Subcutaneous abdominal adipose tissue (tissue), 5 donors: ENCODE data around the gene GNL2.

Experiments
- H3K27ac ChIP-seq: one replicate; pipeline ENCODE4 v1.7.0; 2013; ENCODE audit warnings: low read depth, mild to moderate bottlenecking, inconsistent platforms, low read length, moderate library complexity
- H3K27me3 ChIP-seq, 5 donors: one replicate each; pipeline ENCODE4 v1.7.0; 2013; ENCODE audit warnings: low read length in 5 of 5, inconsistent platforms in 1 of 5; ENCODE audit not compliant: control insufficient read depth in 5 of 5, insufficient read depth in 4 of 5
- H3K36me3 ChIP-seq, 5 donors: one replicate each; pipeline ENCODE4 v1.7.0; 2013; ENCODE audit warnings: low read length in 5 of 5; ENCODE audit not compliant: control insufficient read depth in 5 of 5, insufficient read depth in 5 of 5
- H3K4me1 ChIP-seq, 5 donors: one replicate each; pipeline ENCODE4 v1.7.0; 2013; ENCODE audit warnings: low read length in 5 of 5, mild to moderate bottlenecking in 3 of 5, moderate library complexity in 1 of 5; ENCODE audit not compliant: control insufficient read depth in 5 of 5, insufficient read depth in 5 of 5
- H3K4me3 ChIP-seq, 5 donors: one replicate each; pipeline ENCODE4 v1.7.0; 2013; ENCODE audit warnings: low read length in 5 of 5, low read depth in 1 of 5
- H3K9ac ChIP-seq, 5 donors: one replicate each; pipeline ENCODE4 v1.7.0; 2013; ENCODE audit warnings: low read length in 5 of 5, mild to moderate bottlenecking in 4 of 5, moderate library complexity in 3 of 5
- H3K9me3 ChIP-seq, 5 donors: one replicate each; pipeline ENCODE4 v1.7.0; 2013; ENCODE audit warnings: low read length in 5 of 5; ENCODE audit not compliant: control insufficient read depth in 5 of 5
- donor health status: healthy.
- donor health status: healthy.
- donor health status: healthy.
- donor health status: healthy.
- donor health status: healthy.

Gene GNL2

GRCh38 chr1:37609994-37610393 is 14.3 kb upstream of the GNL2 start:
- Histone ChIP-seq H3K9ac (no peak overlapping the region), H3K27me3 (peaks cover 0 to 14% (median 6%) of the 10 kb centered on the region in 5 donors), H3K9me3 (no peaks in the 10 kb centered on the region), H3K27ac (no peak overlapping the region), H3K4me1 (peaks cover 0 to 28% (median 4%) of the 10 kb centered on the region in 5 donors), H3K4me3 (no peak overlapping the region), H3K36me3 (no peaks in the 10 kb centered on the region)

- Histone ChIP-seq H3K27ac (no peak overlapping the region), H3K27me3 (peaks cover 0 to 6% (median 3%) of the 10 kb centered on the region in 5 donors), H3K36me3 (no peaks in the 10 kb centered on the region), H3K4me1 (peaks cover 0 to 19% (median 4%) of the 10 kb centered on the region in 5 donors), H3K9ac (no peak overlapping the region), H3K9me3 (no peaks in the 10 kb centered on the region), H3K4me3 (no peak overlapping the region)
Measured at GRCh38 chr1:37609002-37609401, 13.3 kb upstream of the GNL2 start.

- no peak overlapping the region for H3K27ac ChIP-seq
Measured at GRCh38 chr1:37606481-37607263, 10.9 kb upstream of the GNL2 start.

GRCh38 chr1:37605806-37606474 is 10.2 kb upstream of the GNL2 start:
- peaks cover 0 to 2% (median 0%) of the 10 kb centered on the region in 5 donors for H3K27me3 ChIP-seq
- no peak overlapping the region for H3K9ac ChIP-seq
- no peaks in the 10 kb centered on the region for H3K36me3 ChIP-seq
- H3K4me3 ChIP-seq: no peak overlapping the region
- H3K9me3 ChIP-seq: no peaks in the 10 kb centered on the region
- no peak overlapping the region for H3K27ac ChIP-seq
- peaks cover 0 to 25% (median 10%) of the 10 kb centered on the region in 5 donors for H3K4me1 ChIP-seq

More at GRCh38 chr1:37606481-37607263, 10.9 kb upstream of the GNL2 start:
- Histone ChIP-seq H3K4me3 (no peak overlapping the region), H3K27me3 (peaks cover 0 to 2% (median 0%) of the 10 kb centered on the region in 5 donors), H3K36me3 (no peaks in the 10 kb centered on the region), H3K9me3 (no peaks in the 10 kb centered on the region), H3K4me1 (peaks cover 0 to 25% (median 10%) of the 10 kb centered on the region in 5 donors), H3K9ac (no peak overlapping the region)

- no peak overlapping the region for H3K4me3 ChIP-seq
- H3K27me3 ChIP-seq: peaks cover 0 to 3% (median 0%) of the 10 kb centered on the region in 5 donors
- no peak overlapping the region for H3K27ac ChIP-seq
- no peaks in the 10 kb centered on the region for H3K36me3 ChIP-seq
- peaks cover 0 to 25% (median 10%) of the 10 kb centered on the region in 5 donors for H3K4me1 ChIP-seq
- no peaks in the 10 kb centered on the region for H3K9me3 ChIP-seq
- no peak overlapping the region for H3K9ac ChIP-seq
Measured at GRCh38 chr1:37605061-37605650, 9.4 kb upstream of the GNL2 start.

GRCh38 chr1:37602750-37603694 is 7.3 kb upstream of the GNL2 start:
- H3K36me3 ChIP-seq: no peaks in the 10 kb centered on the region
- H3K9ac ChIP-seq: no peak overlapping the region
- H3K27me3 ChIP-seq: peaks cover 0 to 5% (median 0%) of the 10 kb centered on the region in 5 donors
- peaks cover 0 to 25% (median 10%) of the 10 kb centered on the region in 5 donors for H3K4me1 ChIP-seq
- H3K27ac ChIP-seq: no peak overlapping the region
- no peaks in the 10 kb centered on the region for H3K9me3 ChIP-seq
- H3K4me3 ChIP-seq: no peak overlapping the region

GRCh38 chr1:37601441-37601840 is 5.7 kb upstream of the GNL2 start:
- Histone ChIP-seq H3K27me3 (peaks cover 0 to 5% (median 0%) of the 10 kb centered on the region in 5 donors), H3K4me1 (peaks cover 0 to 22% (median 10%) of the 10 kb centered on the region in 5 donors), H3K4me3 (no peak overlapping the region), H3K9me3 (no peaks in the 10 kb centered on the region), H3K36me3 (no peaks in the 10 kb centered on the region), H3K9ac (no peak overlapping the region), H3K27ac (no peak overlapping the region)

- peaks cover 0 to 5% (median 0%) of the 10 kb centered on the region in 5 donors for H3K27me3 ChIP-seq
Measured at GRCh38 chr1:37599940-37600339, 4.2 kb upstream of the GNL2 start.

GRCh38 chr1:37596182-37596667 is 488 bp upstream of the GNL2 start:
- H3K4me1 ChIP-seq: peaks cover 2 to 26% (median 22%) of the 10 kb centered on the region in 5 donors
- peaks cover 0 to 3% (median 0%) of the 10 kb centered on the region in 5 donors for H3K27me3 ChIP-seq
- peak overlapping the region in 4 of 5 donors; percentile 67 to 97 (median 82) for H3K9ac ChIP-seq
- H3K36me3 ChIP-seq: peaks cover 12 to 18% (median 14%) of the 10 kb centered on the region in 5 donors
- peak overlapping the region; percentile 84 to 99 (median 92) for H3K4me3 ChIP-seq
- H3K27ac ChIP-seq: peak overlapping the region; percentile 88
- H3K9me3 ChIP-seq: no peaks in the 10 kb centered on the region

More at GRCh38 chr1:37599940-37600339, 4.2 kb upstream of the GNL2 start:
- H3K4me3 ChIP-seq: no peak overlapping the region
- no peak overlapping the region for H3K27ac ChIP-seq
- H3K36me3 ChIP-seq: no peaks in the 10 kb centered on the region
- H3K4me1 ChIP-seq: peaks cover 0 to 19% (median 15%) of the 10 kb centered on the region in 5 donors
- H3K9me3 ChIP-seq: no peaks in the 10 kb centered on the region
- no peak overlapping the region for H3K9ac ChIP-seq
